ENCODE data around the gene ITGBL1.

ITGBL1 gene

DNA sequence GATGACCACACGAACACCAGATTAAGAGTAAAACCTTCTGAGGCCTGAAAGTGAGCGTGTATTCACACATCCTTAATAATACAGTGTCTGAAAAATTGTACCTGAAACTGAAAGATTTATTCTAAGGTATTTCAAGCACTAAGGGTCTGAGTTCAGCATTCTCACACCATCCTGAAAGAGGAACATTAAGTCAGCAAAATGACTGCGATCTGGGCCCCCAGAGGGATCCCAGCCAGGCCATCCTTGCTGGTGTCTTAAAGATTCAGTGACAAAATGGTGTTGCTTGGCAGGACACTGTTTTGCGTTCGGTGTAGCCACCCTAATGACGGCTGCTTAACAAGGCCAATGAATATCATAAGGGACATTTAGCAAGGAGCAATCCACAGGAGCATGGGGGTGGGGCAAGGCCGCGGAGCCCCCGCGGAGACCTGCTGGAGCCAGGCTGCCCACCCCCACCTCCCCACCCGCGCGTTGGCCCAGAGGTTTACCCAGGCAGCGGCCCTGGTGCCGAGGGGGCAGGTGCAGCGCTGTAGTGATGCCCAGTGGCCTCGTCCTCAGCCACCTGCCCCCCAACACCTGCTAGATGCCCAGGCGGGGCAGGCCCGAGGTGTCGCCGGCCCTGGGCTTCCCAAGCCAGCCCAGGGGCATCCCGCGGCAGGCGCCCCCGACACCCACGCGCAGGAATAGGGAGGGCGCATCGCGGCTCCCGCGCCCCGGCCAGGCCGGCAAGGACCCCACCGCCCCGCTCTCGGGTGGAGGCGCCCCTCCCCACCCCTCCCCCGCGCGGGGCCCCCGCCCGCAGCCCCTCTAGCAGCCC is 36.9 kb upstream of the ITGBL1 start:
- DNase-seq (ENCODE audit: low read depth) = no peak
- TF ChIP-seq, protein P1, sequence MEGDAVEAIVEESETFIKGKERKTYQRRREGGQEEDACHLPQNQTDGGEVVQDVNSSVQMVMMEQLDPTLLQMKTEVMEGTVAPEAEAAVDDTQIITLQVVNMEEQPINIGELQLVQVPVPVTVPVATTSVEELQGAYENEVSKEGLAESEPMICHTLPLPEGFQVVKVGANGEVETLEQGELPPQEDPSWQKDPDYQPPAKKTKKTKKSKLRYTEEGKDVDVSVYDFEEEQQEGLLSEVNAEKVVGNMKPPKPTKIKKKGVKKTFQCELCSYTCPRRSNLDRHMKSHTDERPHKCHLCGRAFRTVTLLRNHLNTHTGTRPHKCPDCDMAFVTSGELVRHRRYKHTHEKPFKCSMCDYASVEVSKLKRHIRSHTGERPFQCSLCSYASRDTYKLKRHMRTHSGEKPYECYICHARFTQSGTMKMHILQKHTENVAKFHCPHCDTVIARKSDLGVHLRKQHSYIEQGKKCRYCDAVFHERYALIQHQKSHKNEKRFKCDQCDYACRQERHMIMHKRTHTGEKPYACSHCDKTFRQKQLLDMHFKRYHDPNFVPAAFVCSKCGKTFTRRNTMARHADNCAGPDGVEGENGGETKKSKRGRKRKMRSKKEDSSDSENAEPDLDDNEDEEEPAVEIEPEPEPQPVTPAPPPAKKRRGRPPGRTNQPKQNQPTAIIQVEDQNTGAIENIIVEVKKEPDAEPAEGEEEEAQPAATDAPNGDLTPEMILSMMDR (IDR thresholded peaks at IDR 0.05; ENCODE audit: low read depth, low read length) = no peak
- TF ChIP-seq MYC (IDR thresholded peaks at IDR 0.05; ENCODE audit: low read depth, low read length) = no peak
- TF ChIP-seq POLR2A (IDR thresholded peaks at IDR 0.05; ENCODE audit: extremely low read depth, insufficient read length) = no peak
- no peak for TF ChIP-seq MAX (IDR thresholded peaks at IDR 0.05; ENCODE audit: low read depth, low read length)
- H3K4me3 ChIP-seq (ENCODE audit: low read depth, low read length) = no peak overlapping the region

DNA sequence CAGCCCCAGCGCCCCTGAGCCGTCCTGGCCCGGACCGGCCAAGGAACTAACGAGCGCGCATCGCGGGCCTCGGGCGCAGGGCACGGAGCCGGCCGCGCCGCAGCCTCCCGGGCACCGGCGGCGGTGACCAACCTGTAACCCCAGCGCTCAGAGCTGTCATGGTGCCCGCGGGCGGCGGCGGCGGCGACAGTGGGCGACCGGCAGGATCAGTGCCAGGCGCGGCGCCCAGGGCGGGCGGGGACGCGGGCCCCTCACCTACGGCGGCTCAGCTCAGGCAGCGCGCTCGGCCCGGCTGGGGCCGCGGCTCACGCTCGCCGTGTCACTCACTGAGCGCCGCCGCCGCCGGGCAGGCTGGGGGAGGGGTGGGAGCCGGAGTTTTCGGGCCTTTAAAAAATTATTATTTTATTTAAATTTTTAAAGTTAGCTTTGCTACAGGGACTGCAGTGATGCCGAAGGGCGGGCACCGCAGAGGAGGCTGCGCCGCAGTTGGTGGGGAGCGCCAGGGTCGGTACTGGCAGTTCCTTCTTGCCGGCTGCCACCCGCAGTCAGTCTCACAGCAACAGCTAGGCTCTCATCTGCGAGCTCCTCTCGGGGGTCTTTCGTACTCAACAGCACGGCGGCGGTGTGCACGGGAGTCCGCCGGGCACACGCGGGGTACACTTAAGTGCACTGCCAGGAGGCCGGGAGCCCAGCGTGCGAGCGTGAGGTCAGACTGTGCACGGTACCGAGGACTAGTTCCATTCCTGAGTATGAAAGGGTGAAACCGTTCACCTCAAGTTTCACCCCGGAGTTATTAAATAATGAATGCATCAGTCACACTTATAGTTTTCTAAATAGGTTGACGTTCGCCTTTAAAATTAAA is 36.1 kb upstream of the ITGBL1 start, which contains the start of gene NALCN:
Gene NALCN, minus strand, starts transcription at position 328 of the 862 bp plus-strand sequence. CDS start 17,382 bp downstream, outside the sequence.
- no peak within 1 kb of the TSS for H3K4me3 ChIP-seq (ENCODE audit: low read depth, low read length)
- TF ChIP-seq MAX (IDR thresholded peaks at IDR 0.05; ENCODE audit: low read depth, low read length) = no peak
- DNase-seq (ENCODE audit: low read depth) = no peak

- H3K4me3 ChIP-seq (ENCODE audit: low read depth, low read length) = no peak overlapping the region
Measured at GRCh38 chr13:101417043-101417406, 35.5 kb upstream of the ITGBL1 start.

DNA sequence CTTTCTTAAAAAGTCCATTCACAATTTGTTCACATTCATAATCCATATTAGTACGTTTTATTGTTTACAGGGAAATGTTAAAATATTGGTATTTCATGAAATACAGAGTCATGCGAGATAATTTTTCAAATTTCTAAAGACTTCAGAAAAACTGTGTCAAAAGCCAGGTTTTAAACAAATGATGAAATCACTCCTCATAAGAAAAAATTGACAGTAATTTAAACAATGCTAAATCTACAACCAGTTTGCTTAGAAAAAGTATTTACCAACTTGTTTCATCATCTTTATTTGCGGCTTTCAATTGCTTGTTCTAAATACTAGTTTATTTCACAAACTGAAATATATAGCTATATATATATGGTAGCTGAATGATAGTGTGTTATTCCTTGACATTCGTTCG is 35.0 kb upstream of the ITGBL1 start:
- TF ChIP-seq, protein P1 (IDR thresholded peaks at IDR 0.05; ENCODE audit: low read depth, low read length) = no peak
- no peak for TF ChIP-seq MYC (IDR thresholded peaks at IDR 0.05; ENCODE audit: low read depth, low read length)
- no peak for TF ChIP-seq MAX (IDR thresholded peaks at IDR 0.05; ENCODE audit: low read depth, low read length)
- no peak for TF ChIP-seq POLR2A (IDR thresholded peaks at IDR 0.05; ENCODE audit: extremely low read depth, insufficient read length)
- no peak for DNase-seq (ENCODE audit: low read depth)
- H3K4me3 ChIP-seq (ENCODE audit: low read depth, low read length) = no peak overlapping the region

More at GRCh38 chr13:101417043-101417406, 35.5 kb upstream of the ITGBL1 start:
- TF ChIP-seq MAX (IDR thresholded peaks at IDR 0.05; ENCODE audit: low read depth, low read length) = no peak
- TF ChIP-seq MYC (IDR thresholded peaks at IDR 0.05; ENCODE audit: low read depth, low read length) = no peak
- no peak for TF ChIP-seq POLR2A (IDR thresholded peaks at IDR 0.05; ENCODE audit: extremely low read depth, insufficient read length)
- TF ChIP-seq, protein P1 (IDR thresholded peaks at IDR 0.05; ENCODE audit: low read depth, low read length) = no peak
- no peak for DNase-seq (ENCODE audit: low read depth)

DNA sequence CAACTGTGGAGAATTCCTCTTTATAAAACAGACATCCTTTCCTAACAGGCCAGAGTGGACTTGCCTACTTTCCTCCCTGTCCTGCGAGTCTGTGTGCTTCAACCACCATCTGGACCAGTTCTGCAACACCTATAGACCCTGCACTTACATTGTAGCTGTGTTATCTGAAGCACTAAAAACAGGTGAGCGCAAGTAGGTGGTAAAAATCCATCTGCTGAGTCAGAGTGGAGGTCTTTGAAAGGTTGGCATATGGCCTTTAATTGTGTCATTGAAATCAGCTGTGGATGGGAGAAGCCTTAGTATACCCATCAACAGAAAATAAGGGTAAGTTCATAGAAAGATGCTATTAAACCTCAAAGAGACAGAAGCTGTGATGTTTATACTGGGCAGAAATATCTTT is 28.6 kb upstream of the ITGBL1 start:
- H3K4me3 ChIP-seq (ENCODE audit: low read depth, low read length) = no peak overlapping the region
- TF ChIP-seq, protein P1 (IDR thresholded peaks at IDR 0.05; ENCODE audit: low read depth, low read length) = no peak
- no peak for TF ChIP-seq POLR2A (IDR thresholded peaks at IDR 0.05; ENCODE audit: extremely low read depth, insufficient read length)
- no peak for TF ChIP-seq MYC (IDR thresholded peaks at IDR 0.05; ENCODE audit: low read depth, low read length)
- TF ChIP-seq MAX (IDR thresholded peaks at IDR 0.05; ENCODE audit: low read depth, low read length) = no peak
- DNase-seq (ENCODE audit: low read depth) = no peak
